CD4-positive, CD25-positive, alpha-beta regulatory T cell (primary cell): Measurements from ENCODE around the gene KRTAP2-2. TPM values are rescaled to one million over a fixed set of nuclear protein-coding genes. Genes with fewer than 3 reads are reported as not detected.
"Not testable (repeated sequence)": the region's sequence is repeated elsewhere in the genome, so short reads cannot be mapped to it uniquely, and the experiment has no call there.

Experiments used
- ATAC-seq, 2 donors: fragments of 150-1000 bp; cut with Tn5 transposase; one replicate each; pipeline ENCODE4 v1.10.0; 2021; ENCODE audit warnings: low read depth in 2 of 2, moderate number of reproducible peaks in 2 of 2, moderate library complexity in 1 of 2
- DNase-seq, 3 donors: peaks; one replicate each; pipeline versions ENCODE4 v3.0.0 to v3.0.0-alpha.2; 2012 to 2022; ENCODE audit warnings: mixed read lengths in 1 of 3
- H3K27ac ChIP-seq: one replicate; pipeline ENCODE4 v1.7.0; 2013; ENCODE audit warnings: mild to moderate bottlenecking, low read length; ENCODE audit not compliant: insufficient read depth, poor library complexity, severe bottlenecking
- H3K27me3 ChIP-seq: one replicate; pipeline ENCODE4 v1.7.0; 2013; ENCODE audit warnings: low read length; ENCODE audit not compliant: control insufficient read depth, insufficient read depth
- H3K36me3 ChIP-seq: one replicate; pipeline ENCODE4 v1.7.0; 2013; ENCODE audit warnings: mild to moderate bottlenecking, low read length, moderate library complexity; ENCODE audit not compliant: control insufficient read depth, insufficient read depth
- H3K4me1 ChIP-seq: 2 replicates; pipeline ENCODE4 v1.7.0; 2013; ENCODE audit warnings: mild to moderate bottlenecking, low read length; ENCODE audit not compliant: insufficient read depth, control insufficient read depth, poor library complexity, severe bottlenecking
- H3K4me3 ChIP-seq: one replicate; pipeline ENCODE4 v1.7.0; 2013; ENCODE audit warnings: low read depth, mild to moderate bottlenecking, low read length, moderate library complexity
- H3K9me3 ChIP-seq, 2 experiments: 1 replicate in 1 of 2; 2 replicates in 1 of 2; pipeline ENCODE4 v1.7.0; 2013; ENCODE audit warnings: low read length in 2 of 2, mild to moderate bottlenecking in 1 of 2, moderate library complexity in 1 of 2; ENCODE audit not compliant: control insufficient read depth in 2 of 2
- H3K27ac Mint-ChIP-seq, 3 donors: one replicate each; pipeline ENCODE4 v1.8.0; 2020 to 2022; ENCODE audit warnings: mild to moderate bottlenecking in 3 of 3, mixed read lengths in 3 of 3, moderate library complexity in 2 of 3
- H3K27me3 Mint-ChIP-seq: one replicate; pipeline ENCODE4 v1.8.0; 2022; ENCODE audit warnings: mild to moderate bottlenecking, mixed read lengths
- H3K36me3 Mint-ChIP-seq: one replicate; pipeline ENCODE4 v1.8.0; 2020; ENCODE audit warnings: mixed read lengths
- H3K4me1 Mint-ChIP-seq, 4 donors: one replicate each; pipeline ENCODE4 v1.8.0; 2020 to 2022; ENCODE audit warnings: mixed read lengths in 4 of 4, mild to moderate bottlenecking in 1 of 4
- H3K4me3 Mint-ChIP-seq, 4 donors: one replicate each; pipeline ENCODE4 v1.8.0; 2020 to 2022; ENCODE audit warnings: mild to moderate bottlenecking in 4 of 4, mixed read lengths in 4 of 4, moderate library complexity in 3 of 4
- H3K9me3 Mint-ChIP-seq, 7 donors: one replicate each; pipeline ENCODE4 v1.8.0; 2020 to 2022; ENCODE audit warnings: mixed read lengths in 7 of 7, mild to moderate bottlenecking in 3 of 7, moderate library complexity in 2 of 7
- polyA plus RNA-seq, 4 donors: library from polyadenylated mRNA; unstranded; fragments of 300-500 nt; fragmentation: Illumina TruSeq; gene quantifications; one replicate each; pipeline ENCODE4 v1.2.3, GENCODE V29; 2021
- total RNA-seq: library from RNA; stranded (reverse); gene quantifications from one replicate; pipeline ENCODE4 v1.2.3, GENCODE V29; 2022

KRTAP2-2 gene
- total and polyA plus RNA-seq, 5 donors from 2014 or later = not detected

DNA sequence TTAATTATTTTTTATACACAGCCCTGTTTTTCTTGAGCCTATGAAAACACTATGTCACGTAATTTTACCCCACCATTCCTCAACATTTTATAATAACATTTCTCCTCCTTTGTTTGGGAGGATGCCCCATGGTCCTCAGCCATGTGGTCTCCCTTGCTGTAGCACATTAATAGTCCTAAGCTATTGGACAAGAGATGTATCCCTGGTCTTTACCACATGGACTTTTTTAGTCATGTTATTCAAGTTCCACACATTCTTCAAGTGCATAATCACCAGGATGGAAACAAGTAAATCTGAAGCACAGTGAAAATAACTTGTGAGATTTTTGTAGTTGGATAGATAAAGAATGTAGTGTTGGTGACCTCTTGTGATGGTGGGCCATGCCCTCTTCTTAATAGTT is 6.9 kb upstream of the KRTAP2-2 start:
- Histone ChIP-seq H3K27ac (no peak overlapping the region), H3K4me3 (no peak overlapping the region), H3K9me3 (peaks cover 0 to 3% of the 10 kb centered on the region in 2 experiments), H3K27me3 (peaks cover 20% of the 10 kb centered on the region), H3K4me1 (no peaks in the 10 kb centered on the region), H3K36me3 (no peaks in the 10 kb centered on the region)
- Mint-ChIP-seq H3K27ac (no peak overlapping the region), H3K4me1 (no peaks in the 10 kb centered on the region), H3K9me3 (peaks cover 0 to 7% (median 2%) of the 10 kb centered on the region in 7 donors), H3K36me3 (no peaks in the 10 kb centered on the region), H3K27me3 (peaks cover 34% of the 10 kb centered on the region), H3K4me3 (no peak overlapping the region)
- ATAC-seq (no peak), DNase-seq (no peak)

DNA sequence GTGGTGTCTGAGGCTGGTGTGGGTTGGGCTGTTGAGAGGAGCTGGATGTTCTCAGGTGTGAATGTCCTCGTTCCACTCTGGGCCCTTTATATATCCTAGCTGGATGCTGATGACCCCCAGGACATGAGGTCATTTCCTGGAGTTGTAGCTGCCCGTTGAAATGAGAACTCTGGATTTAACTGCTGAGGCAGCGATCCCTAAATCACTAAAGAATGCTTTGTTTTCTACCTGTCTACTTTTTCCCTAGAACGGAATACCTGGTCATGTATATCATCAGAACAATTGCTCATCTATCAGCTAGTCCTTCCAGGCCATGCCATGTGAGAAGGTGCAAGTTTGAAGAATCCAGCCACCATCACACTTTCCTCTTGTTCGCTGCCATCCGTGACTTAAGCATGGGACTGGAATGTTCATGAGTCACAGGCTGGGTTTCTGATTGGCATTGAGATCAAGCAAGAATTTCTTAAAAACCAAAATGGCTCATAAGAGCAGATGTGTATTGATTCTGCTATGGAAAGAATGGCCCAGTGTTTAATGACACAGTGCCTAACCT is 5.1 kb upstream of the KRTAP2-2 start, which contains the start of gene KRTAP2-3:
KRTAP2-3 (minus strand) TSS at position 63 of the 553 bp plus-strand sequence. CDS start 64 bp downstream, outside the sequence.
- H3K4me3 Mint-ChIP-seq = no peak within 1 kb of the TSS
- H3K36me3 Mint-ChIP-seq = no peaks in the 10 kb centered on the region
- H3K9me3 ChIP-seq = peaks cover 0 to 3% of the 10 kb centered on the region in 2 experiments
- no peak within 1 kb of the TSS for H3K4me3 ChIP-seq
- no peak for DNase-seq
- no peak within 1 kb of the TSS for H3K27ac Mint-ChIP-seq
- no peaks in the 10 kb centered on the region for H3K4me1 ChIP-seq
- H3K27ac ChIP-seq = no peak within 1 kb of the TSS
- H3K27me3 Mint-ChIP-seq = peaks cover 40% of the 10 kb centered on the region
- no peaks in the 10 kb centered on the region for H3K36me3 ChIP-seq
- peaks cover 24% of the 10 kb centered on the region for H3K27me3 ChIP-seq
- H3K9me3 Mint-ChIP-seq = peaks cover 0 to 7% (median 2%) of the 10 kb centered on the region in 7 donors
- ATAC-seq = no peak
- no peaks in the 10 kb centered on the region for H3K4me1 Mint-ChIP-seq

DNA sequence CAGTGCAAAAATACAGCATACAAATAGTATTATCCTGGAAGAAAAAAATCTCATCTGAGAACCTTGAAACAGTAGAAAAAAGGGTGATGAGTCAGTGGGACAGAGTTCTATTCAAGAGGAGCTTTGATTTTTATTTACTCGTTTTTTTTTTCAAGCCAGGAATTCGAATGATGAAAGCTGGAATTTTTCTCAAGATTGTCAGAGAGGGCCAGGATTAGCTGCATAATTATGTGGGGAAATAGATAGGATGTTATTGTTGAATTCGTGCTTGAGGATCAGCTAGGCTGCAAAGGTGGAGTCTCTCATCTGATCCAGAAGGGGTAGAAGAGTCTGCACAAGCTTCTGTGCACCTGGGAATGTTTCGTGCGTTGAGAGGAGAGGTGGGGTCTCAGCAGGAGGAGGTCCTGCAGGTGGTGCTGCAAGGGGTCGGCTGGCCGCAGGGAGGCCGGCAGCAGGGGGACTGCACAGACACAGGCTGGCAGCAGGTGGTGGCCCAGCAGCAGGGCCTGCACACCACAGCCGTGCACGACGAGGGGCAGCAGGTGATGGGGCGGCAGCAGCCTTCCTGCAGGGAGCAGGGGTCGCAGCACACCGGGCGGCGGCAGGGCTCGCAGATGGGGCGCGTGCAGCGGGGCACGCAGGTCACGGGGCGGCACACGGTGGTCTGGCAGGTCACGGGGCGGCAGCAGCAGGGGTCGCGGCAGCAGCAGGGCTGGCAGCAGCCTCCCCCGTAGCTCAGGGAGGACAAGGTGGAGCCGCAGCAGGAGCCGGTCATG is 4.4 kb upstream of the KRTAP2-2 start:
- not testable (repeated sequence) for H3K27ac Mint-ChIP-seq, H3K4me3 Mint-ChIP-seq, DNase-seq, H3K27ac ChIP-seq, H3K4me1 ChIP-seq, H3K4me1 Mint-ChIP-seq, H3K9me3 ChIP-seq, H3K36me3 ChIP-seq, H3K9me3 Mint-ChIP-seq, H3K4me3 ChIP-seq, ATAC-seq, H3K36me3 Mint-ChIP-seq
- H3K27me3 ChIP-seq = peaks cover 24% of the 10 kb centered on the region
- peaks cover 40% of the 10 kb centered on the region for H3K27me3 Mint-ChIP-seq

DNA sequence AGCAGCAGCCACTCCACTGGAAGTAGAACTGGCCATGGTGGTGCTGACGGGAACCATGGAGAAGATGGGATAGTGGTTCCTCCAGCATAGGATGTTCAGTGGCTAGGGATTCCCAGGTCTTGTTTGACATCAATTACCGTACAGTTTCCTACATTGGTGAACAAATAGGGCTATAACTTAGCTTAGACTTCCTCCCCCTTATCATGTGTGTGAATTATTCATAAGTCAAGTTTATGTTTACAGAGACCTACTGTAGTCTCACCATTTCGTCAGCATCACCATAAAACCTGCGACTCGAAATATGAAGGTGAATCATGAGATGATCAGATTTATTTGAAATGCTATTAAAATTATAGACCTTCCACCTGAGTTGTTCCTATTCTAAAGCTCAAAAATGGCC is 3.7 kb upstream of the KRTAP2-2 start:
- Histone ChIP-seq H3K27ac (no peak overlapping the region), H3K9me3 (peaks cover 0 to 3% of the 10 kb centered on the region in 2 experiments), H3K36me3 (no peaks in the 10 kb centered on the region), H3K27me3 (peaks cover 23% of the 10 kb centered on the region), H3K4me3 (no peak overlapping the region), H3K4me1 (no peaks in the 10 kb centered on the region)
- Mint-ChIP-seq H3K36me3 (no peaks in the 10 kb centered on the region), H3K4me3 (no peak overlapping the region), H3K4me1 (no peaks in the 10 kb centered on the region), H3K27ac (no peak overlapping the region), H3K27me3 (peaks cover 40% of the 10 kb centered on the region), H3K9me3 (peaks cover 0 to 7% (median 2%) of the 10 kb centered on the region in 7 donors)
- ATAC-seq (no peak), DNase-seq (no peak)

DNA sequence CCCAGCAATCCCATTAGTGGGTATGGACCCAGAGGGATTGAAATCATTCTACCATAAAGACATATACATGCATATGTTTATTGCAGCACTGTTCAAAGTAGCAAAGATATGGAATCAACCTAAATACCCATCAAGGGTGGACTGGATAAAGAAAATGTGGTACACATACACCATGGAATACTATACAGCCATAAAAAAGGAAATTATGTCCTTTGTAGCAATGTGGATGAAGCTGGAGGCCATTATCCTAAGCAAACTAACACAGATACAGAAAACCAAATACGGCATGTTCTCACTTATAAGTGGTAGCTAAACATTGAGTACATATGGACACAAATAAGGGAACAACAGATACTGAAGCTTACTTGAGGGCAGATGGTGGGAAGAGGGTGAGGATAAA is 2.5 kb upstream of the KRTAP2-2 start:
- Mint-ChIP-seq H3K36me3 (no peaks in the 10 kb centered on the region), H3K27me3 (peaks cover 40% of the 10 kb centered on the region), H3K4me1 (no peaks in the 10 kb centered on the region), H3K4me3 (no peak overlapping the region), H3K27ac (no peak overlapping the region), H3K9me3 (peaks cover 0 to 7% (median 2%) of the 10 kb centered on the region in 7 donors)
- Histone ChIP-seq H3K27me3 (peaks cover 21% of the 10 kb centered on the region), H3K27ac (no peak overlapping the region), H3K4me1 (no peaks in the 10 kb centered on the region), H3K9me3 (peaks cover 0 to 3% of the 10 kb centered on the region in 2 experiments), H3K36me3 (no peaks in the 10 kb centered on the region), H3K4me3 (no peak overlapping the region)
- no peak for DNase-seq
- ATAC-seq = no peak

DNA sequence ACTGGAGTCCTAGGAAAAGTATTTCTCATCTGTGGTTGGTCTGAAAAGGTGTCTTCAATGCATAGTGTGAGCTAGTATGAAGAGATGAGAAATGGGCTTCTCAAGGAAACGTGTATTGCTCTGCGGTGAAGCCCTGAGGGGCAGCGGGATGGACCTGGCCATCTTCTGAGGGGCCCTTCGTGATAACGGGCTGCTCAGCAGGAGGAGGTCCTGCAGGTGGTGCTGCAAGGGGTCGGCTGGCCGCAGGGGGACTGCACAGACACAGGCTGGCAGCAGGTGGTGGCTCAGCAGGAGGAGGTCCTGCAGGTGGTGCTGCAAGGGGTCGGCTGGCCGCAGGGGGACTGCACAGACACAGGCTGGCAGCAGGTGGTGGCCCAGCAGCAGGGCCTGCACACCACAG is 474 bp downstream of the KRTAP2-2 start:
- not testable (repeated sequence) for DNase-seq, ATAC-seq, H3K36me3 ChIP-seq, H3K27ac Mint-ChIP-seq, H3K4me1 ChIP-seq, H3K9me3 ChIP-seq, H3K27me3 ChIP-seq, H3K27ac ChIP-seq, H3K4me1 Mint-ChIP-seq, H3K36me3 Mint-ChIP-seq, H3K4me3 Mint-ChIP-seq, H3K4me3 ChIP-seq, H3K9me3 Mint-ChIP-seq
- H3K27me3 Mint-ChIP-seq = peaks cover 32% of the 10 kb centered on the region

DNA sequence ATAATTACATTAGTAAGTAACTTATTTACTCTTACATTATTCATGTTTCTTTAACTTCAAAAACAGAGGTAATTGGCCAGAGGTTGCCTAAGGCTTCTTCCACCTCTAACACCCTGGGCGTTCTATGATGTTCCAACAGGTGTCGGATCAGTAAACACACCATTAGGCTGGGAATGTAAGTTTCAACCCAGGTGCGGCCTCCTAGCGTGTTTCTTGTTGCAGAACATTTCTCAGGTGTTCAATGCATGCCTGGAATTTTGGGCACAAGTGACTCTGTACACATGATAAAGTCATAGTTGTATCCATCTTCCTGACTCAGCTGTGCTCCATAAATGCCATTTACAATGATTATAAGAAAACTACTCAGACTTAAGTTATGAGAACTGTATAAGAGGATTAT is 1.0 kb downstream of the KRTAP2-2 start:
- Mint-ChIP-seq H3K9me3 (peaks cover 0 to 7% (median 2%) of the 10 kb centered on the region in 7 donors), H3K27ac (no peak overlapping the region), H3K27me3 (peaks cover 26% of the 10 kb centered on the region), H3K4me3 (no peak overlapping the region), H3K4me1 (no peaks in the 10 kb centered on the region), H3K36me3 (no peaks in the 10 kb centered on the region)
- peaks cover 6% of the 10 kb centered on the region for H3K27me3 ChIP-seq
- DNase-seq = no peak
- H3K27ac ChIP-seq = no peak overlapping the region
- H3K9me3 ChIP-seq = peaks cover 0 to 3% of the 10 kb centered on the region in 2 experiments
- no peak for ATAC-seq
- no peaks in the 10 kb centered on the region for H3K36me3 ChIP-seq
- no peaks in the 10 kb centered on the region for H3K4me1 ChIP-seq
- no peak overlapping the region for H3K4me3 ChIP-seq

DNA sequence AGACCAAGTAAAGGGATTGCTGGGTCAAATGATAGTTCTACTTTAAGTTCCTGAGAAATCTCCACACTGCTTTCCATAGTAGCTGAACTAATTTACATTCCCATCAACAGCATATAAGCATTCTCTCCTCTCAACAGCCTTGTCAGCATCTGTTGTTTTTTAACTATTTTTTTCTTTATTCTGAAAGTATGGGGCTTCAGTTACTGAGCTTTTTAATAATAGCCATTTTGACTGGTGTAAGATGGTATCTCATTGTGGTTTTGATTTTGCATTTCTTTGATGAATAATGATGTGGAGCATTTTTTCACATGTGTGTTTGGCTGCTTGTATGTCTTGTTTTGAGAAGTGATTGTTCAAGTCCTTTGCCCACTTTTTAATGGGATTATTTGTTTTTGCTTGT is 2.5 kb downstream of the KRTAP2-2 start:
- Histone ChIP-seq H3K9me3 (peaks cover 0 to 2% of the 10 kb centered on the region in 2 experiments), H3K4me3 (no peak overlapping the region), H3K36me3 (no peaks in the 10 kb centered on the region), H3K27ac (no peak overlapping the region), H3K27me3 (peaks cover 8% of the 10 kb centered on the region), H3K4me1 (no peaks in the 10 kb centered on the region)
- Mint-ChIP-seq H3K27ac (no peak overlapping the region), H3K36me3 (no peaks in the 10 kb centered on the region), H3K4me1 (no peaks in the 10 kb centered on the region), H3K27me3 (peaks cover 27% of the 10 kb centered on the region), H3K9me3 (peaks cover 0 to 5% (median under 1%) of the 10 kb centered on the region in 7 donors), H3K4me3 (no peak overlapping the region)
- no peak for DNase-seq
- ATAC-seq = no peak
